SIG-M5 treated with dmso at 0.1 percent for 504 hours (cell line): ENCODE measurements around the gene PCLAF.
"Not testable (repeated sequence)": the region's sequence is repeated elsewhere in the genome, so short reads cannot be mapped to it uniquely, and the experiment has no call there.

Experiments used
- DNase-seq: peaks from one replicate; lab custom pipeline; 2025; ENCODE audit not compliant: unreplicated experiment; lab: John Stamatoyannopoulos, UW

Gene PCLAF

DNA sequence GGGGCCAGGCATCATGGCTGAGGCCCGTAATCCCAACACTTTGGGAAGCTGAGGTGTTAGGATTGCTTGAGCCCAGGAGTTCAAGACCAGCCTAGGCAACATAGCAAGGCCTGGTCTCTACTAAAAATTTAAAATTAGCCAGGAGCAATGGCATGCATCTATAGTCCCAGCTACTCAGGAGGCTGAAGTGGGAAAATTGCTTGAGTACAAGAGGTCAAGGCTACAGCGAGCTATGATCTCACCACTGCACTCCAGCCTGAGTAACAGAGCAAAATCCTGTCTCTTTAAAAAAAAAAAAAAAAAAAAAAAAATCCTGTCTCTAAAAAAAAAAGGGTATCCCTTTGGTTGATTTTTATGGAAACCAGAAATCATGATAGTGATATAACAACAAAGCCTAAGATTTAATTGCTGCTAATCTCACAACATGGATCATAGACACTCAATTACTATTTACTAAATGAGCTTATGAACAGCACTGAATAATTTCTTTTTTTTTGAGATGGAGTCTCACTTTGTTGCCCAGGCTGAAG is 12.1 kb downstream of the PCLAF start:
- no peak for DNase-seq

DNA sequence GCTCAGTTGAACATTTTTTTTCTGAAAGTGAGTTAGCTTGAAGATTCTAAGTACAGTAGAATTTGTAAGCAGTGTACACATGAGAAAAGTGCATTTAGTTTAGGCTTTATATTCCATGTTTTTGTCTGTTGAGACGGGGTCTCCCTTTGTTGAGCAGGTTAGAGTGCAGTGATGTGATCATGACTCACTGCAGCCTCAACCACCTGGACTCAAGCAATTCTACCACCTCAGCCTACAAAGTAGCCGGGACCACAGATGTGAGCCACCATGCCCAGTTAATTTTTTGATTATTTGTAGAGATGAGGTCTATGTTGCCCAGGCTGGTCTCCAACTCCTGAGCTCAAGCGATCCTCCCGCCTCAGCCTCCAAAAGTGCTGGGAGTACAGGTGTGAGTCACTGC is 20.0 kb downstream of the PCLAF start:
- DNase-seq, result no peak

GRCh38 chr15:64356710-64357040 is 24.6 kb downstream of the PCLAF start:
- no peak for DNase-seq

- peak; percentile 98 for DNase-seq
These were observed 25.1 kb downstream of the PCLAF start, which contains the start of gene CSNK1G1 for GRCh38 chr15:64355944-64356709. Gene CSNK1G1, minus strand, starts transcription at chr15:64356173. Its CDS starts 55,674 bp downstream, at chr15:64300499.

GRCh38 chr15:64355348-64355943 is 25.8 kb downstream of the PCLAF start:
- peak; percentile 39 for DNase-seq

DNA sequence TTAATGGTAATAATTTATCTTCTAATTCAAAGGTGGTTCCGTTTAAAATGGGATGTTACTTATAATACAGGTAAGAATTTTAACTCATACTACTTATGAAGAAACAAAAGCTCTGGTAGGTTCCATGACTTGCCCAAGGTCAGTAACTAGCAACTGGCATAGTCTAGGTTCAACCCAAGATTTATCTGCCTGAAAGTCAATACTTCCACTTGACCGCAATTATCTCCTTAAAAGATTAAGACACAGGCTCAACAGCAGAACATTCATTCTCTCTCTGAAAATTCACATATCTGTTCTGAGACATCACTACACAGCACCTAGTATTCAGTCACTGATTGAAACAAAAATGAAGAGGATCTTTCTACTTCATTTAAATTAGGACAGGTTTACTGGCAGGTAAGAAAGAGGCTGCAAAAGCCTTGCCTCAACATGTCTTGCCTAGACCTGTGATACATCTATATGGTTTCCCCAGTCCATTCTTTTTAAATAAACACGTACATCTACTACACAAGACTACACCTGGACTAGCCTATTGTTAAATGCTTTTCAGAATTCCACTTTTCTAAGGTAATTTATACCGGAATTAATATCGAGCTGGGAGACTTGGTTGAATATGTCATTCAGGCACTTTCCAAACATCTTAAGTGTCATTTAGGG is 26.4 kb downstream of the PCLAF start:
- no peak for DNase-seq

- no peak for DNase-seq
These were observed 30.0 kb downstream of the PCLAF start for GRCh38 chr15:64351265-64351664.

- no peak for DNase-seq
These were observed 31.9 kb downstream of the PCLAF start for GRCh38 chr15:64349375-64349774.

DNA sequence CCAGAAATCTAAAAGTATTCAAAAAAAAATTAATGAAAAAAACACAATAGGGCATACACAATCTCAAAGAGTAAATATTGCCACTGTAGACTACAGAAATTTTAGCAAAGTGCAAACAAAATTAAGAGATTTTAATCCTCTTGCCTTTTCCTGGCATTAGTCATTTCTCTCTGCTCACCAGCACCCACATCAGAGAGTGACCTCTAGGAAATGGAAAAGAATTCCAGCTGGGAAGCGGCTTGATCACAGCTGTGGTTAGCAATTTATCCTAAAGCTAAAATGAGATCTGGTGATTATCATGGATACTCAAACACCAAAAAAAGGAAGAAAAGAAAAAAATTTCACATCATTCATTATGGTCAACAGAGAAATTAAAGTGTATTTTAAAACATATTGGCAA is 32.8 kb downstream of the PCLAF start:
- no peak for DNase-seq

DNA sequence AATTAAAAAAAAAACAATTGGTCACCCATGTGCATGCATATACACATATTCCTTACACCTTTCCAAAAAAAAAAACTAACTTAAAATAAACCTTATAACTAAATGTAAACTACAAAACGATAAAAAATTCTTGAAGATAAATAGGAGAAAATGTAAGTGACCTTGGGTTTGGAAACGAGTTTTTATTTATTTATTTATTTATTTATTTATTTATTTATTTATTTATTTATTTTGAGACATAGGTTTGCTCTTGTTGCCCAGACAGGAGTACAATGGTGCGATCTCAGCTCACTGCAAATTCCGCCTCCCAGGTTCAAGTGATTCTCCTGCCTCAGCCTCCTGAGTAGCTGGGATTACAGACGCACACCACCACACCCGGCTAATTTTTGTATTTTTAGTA is 35.0 kb downstream of the PCLAF start:
- DNase-seq, result not testable (repeated sequence)

DNA sequence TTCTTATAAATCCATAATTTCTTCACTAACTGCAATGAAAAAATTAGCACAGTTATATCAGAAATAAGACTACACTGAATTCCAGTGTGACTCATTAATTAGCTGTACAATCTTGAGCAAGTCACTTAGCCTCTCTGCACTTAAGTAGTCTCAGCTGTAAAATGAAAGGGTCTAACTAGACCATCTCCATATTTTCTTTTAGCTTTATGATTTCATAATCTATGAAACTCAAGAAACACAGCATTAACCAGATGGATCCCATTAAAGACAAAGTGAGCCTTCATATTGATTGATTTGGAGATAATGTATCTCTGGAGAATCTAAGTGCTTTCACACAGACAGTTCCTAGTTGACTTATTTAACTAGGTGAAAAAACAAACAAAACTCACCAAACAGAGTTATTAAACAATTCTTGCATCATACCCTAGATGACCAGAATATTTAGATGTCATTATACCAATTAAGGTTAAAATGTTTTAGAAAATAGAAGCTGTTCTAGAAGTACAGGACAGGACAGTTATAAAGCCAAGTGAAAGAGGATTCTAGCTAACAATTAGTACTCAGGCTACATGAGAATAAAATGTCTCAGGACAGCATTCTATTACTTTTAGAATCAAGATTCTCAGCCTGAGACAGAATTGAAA is 36.5 kb downstream of the PCLAF start:
- DNase-seq, result no peak

DNA sequence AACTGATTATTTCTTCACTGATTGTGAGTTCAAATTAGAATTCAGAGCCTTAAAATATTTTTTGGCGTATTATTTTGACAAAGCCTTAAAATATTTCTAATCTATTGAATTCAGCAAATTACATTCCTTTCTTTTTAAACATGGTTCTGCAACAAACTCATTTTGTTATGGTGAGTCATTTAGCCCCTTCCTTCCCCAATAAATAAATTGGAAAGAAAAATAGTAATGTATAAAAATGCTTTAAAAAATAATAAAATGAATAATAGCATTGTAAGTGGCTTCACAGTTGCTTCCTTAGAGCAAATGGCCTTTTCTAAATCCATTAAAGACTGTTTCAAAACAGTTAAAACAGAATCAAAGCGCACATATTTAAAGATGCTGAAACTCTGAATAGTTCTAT is 37.4 kb downstream of the PCLAF start:
- DNase-seq, result no peak

DNA sequence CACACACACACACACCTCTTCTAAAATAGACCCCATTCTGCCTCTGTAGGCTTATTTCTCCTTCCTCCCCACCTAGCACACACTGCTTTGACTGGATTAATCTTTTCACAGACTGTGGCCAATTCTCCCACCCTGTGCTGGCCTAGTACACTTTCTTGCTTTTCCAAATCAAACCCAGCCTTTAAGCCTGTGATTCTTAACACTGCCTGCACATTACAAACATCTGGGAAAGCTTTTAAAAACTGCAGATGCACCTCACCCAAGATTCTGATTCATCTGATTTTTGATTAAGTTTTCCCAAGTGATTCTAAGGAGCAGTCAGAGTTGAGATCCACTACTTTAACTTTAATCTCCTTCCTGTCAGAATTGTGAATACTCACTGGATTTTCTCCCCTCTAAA is 38.0 kb downstream of the PCLAF start:
- no peak for DNase-seq

GRCh38 chr15:64341961-64342360 is 39.3 kb downstream of the PCLAF start:
- DNase-seq, result no peak

- DNase-seq, result no peak
These were observed 40.9 kb downstream of the PCLAF start for GRCh38 chr15:64340355-64340754.

GRCh38 chr15:64337761-64338160 is 43.5 kb downstream of the PCLAF start:
- DNase-seq, result no peak

- no peak for DNase-seq
These were observed 47.0 kb downstream of the PCLAF start for GRCh38 chr15:64333986-64334929.

GRCh38 chr15:64333516-64333915 is 47.7 kb downstream of the PCLAF start:
- no peak for DNase-seq

DNA sequence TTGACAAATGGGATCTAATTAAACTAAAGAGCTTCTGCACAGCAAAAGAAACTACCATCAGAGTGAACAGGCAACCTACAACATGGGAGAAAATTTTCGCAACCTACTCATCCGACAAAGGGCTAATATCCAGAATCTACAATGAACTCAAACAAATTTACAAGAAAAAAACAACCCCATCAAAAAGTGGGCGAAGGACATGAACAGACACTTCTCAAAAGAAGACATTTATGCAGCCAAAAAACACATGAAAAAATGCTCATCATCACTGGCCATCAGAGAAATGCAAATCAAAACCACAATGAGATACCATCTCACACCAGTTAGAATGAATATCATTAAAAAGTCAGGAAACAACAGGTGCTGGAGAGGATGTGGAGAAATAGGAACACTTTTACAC is 49.6 kb downstream of the PCLAF start:
- not testable (repeated sequence) for DNase-seq

GRCh38 chr15:64326975-64327374 is 54.3 kb downstream of the PCLAF start:
- DNase-seq, result not testable (repeated sequence)
